ENCODE data around the gene NAMPT.

The NAMPT gene

DNA sequence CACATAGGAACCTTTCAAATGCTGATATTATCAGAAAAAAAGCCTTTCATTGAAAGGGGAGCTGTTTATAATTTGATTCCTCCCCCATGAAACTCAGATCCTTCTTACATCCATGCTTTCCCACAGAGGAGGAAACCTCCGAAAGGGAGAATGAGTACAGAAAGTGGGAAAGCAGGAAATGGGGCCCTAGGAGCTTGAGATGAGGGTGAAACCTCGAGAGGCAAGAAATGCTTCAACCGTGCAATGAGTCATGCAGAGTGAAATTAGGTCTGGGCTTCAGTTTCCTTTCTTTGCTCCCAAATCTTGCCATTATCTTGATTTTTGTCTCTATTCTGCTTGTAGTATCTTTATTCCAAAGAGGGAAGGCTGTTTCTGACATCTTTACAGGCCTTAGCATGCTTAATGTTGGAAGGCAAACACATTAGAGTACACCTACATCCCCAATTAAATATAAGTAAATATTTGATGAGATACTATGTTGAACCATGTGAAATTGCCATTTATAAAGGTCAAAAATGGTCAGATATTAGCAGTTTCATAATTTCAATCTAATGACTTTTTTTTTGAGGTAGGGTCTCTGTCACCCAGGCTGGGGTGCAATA, 79.1 kb downstream of the NAMPT start:
- no peaks in the 10 kb centered on the region for H3K9me3 ChIP-seq
- H3K4me1 ChIP-seq = peaks cover 0 to 19% (median 0%) of the 10 kb centered on the region in 4 donors
- DNase-seq = no peak
- no peak overlapping the region for H3K4me3 ChIP-seq
- no peaks in the 10 kb centered on the region for H3K36me3 ChIP-seq
- TF ChIP-seq, protein P1, sequence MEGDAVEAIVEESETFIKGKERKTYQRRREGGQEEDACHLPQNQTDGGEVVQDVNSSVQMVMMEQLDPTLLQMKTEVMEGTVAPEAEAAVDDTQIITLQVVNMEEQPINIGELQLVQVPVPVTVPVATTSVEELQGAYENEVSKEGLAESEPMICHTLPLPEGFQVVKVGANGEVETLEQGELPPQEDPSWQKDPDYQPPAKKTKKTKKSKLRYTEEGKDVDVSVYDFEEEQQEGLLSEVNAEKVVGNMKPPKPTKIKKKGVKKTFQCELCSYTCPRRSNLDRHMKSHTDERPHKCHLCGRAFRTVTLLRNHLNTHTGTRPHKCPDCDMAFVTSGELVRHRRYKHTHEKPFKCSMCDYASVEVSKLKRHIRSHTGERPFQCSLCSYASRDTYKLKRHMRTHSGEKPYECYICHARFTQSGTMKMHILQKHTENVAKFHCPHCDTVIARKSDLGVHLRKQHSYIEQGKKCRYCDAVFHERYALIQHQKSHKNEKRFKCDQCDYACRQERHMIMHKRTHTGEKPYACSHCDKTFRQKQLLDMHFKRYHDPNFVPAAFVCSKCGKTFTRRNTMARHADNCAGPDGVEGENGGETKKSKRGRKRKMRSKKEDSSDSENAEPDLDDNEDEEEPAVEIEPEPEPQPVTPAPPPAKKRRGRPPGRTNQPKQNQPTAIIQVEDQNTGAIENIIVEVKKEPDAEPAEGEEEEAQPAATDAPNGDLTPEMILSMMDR (IDR thresholded peaks at IDR 0.05) = no peak
- H3K27ac ChIP-seq = no peak overlapping the region
- H3K27me3 ChIP-seq = no peaks in the 10 kb centered on the region
- intact Hi-C loops (cut with DNase I; ENCODE audit: low total_unique reads) = no loop called here

DNA sequence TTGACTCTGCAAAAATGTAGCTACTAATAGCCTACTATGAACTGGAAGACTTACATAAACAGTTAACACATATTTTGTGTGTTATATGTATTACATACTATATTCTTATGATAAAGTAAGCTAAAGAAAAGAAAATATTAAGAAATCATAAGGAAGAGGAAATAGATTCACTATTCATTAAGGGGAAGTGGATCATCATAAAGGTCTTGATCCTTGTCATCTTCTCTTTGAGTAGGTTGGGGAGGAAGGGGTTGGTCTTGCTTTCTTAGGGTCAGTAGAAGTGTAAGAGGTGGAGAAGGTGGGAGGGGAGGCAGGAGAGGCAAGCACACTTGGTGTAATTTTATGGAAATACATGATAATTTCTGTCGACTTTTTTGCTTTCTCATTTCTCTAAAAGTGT, 81.3 kb downstream of the NAMPT start:
- TF ChIP-seq, protein P1 (IDR thresholded peaks at IDR 0.05) = no peak
- H3K27me3 ChIP-seq = no peaks in the 10 kb centered on the region
- no peak for DNase-seq
- no peak overlapping the region for H3K27ac ChIP-seq
- no peaks in the 10 kb centered on the region for H3K36me3 ChIP-seq
- H3K4me1 ChIP-seq = peaks cover 0 to 39% (median 7%) of the 10 kb centered on the region in 4 donors
- no peak overlapping the region for H3K4me3 ChIP-seq
- H3K9me3 ChIP-seq = no peaks in the 10 kb centered on the region
- intact Hi-C loops (cut with DNase I; ENCODE audit: low total_unique reads) = no loop called here

DNA sequence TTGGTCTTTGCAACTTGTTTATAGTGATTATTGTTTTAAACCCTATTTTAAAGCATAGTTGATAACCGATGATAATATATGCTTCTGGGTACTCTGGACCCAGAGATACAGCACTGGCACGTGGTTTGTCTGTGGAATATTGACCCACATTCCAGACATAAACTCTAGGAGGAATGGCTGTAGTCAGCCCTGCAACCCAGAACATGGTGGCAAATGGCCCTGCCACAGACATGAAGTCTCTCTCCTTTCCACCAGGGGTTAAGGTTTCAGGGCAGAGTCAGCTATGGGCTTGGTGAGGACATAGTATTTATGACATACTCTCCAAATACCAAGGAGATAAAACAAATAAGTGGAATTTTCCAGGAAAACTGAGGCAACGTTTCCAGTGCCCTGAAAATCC, 83.6 kb downstream of the NAMPT start:
- H3K27me3 ChIP-seq = no peaks in the 10 kb centered on the region
- H3K4me3 ChIP-seq = no peak overlapping the region
- TF ChIP-seq, protein P1 (IDR thresholded peaks at IDR 0.05) = no peak
- no peak for DNase-seq
- H3K27ac ChIP-seq = peak overlapping the region in 1 of 2 donors; percentile 41
- no peaks in the 10 kb centered on the region for H3K36me3 ChIP-seq
- no peaks in the 10 kb centered on the region for H3K9me3 ChIP-seq
- H3K4me1 ChIP-seq = peaks cover 0 to 57% (median 13%) of the 10 kb centered on the region in 4 donors
- intact Hi-C loops (cut with DNase I; ENCODE audit: low total_unique reads) = no loop called here

DNA sequence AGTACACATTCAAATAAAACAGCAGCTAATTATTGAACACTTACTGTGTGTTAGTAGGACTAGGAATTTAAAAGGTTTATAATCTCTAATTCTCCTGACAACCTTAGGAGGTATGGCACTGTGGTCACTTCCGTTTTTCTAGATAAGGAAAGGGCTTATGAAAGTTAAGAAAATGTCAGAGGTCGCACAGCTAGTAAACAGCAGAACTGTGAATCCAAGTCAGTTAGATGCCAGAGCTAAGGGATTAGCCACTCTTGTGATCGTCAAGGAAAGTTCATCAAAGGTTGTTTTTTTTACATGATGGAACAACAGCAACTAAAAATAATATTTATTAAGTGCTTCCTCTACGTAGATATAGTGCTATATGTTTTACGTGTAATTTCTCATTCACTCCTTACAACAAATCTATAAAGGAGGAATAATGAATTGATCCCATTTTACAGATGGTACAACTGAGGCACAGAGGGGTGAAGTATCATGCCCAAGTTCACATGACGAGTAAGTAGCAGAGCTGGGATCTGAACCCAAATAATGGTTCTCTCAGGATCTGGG, 84.9 kb downstream of the NAMPT start:
- Histone ChIP-seq H3K4me1 (peaks cover 0 to 52% (median 13%) of the 10 kb centered on the region in 4 donors), H3K9me3 (no peaks in the 10 kb centered on the region), H3K36me3 (no peaks in the 10 kb centered on the region), H3K27me3 (no peaks in the 10 kb centered on the region), H3K27ac (peak overlapping the region; percentile 74 to 77), H3K4me3 (no peak overlapping the region)
- intact Hi-C loops (cut with DNase I; ENCODE audit: low total_unique reads) = loop anchor here (10.0 kb wide), 1 partner anchor 465 kb away; the partner anchor contains the start of gene CCDC71L
- DNase-seq = no peak
- TF ChIP-seq, protein P1 (IDR thresholded peaks at IDR 0.05) = no peak

DNA sequence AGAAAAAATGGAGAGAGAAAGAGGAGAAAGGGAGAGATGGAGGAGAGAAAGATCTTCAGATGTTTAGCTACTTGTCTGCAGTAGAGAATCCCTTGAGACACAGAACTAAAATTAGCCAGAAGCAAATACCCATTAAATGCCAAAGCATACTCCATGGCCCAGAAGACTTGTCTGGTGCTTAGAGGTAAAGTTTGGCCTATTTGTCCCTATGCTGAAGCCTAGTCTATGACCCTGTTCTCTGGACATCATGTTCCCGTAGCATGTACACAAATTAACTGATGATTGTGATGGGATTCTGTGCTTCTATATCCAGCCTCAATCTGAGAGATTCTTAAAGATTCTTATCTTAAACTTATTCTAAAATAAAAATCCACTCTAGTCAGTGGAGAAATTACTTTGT, 85.8 kb downstream of the NAMPT start:
- Histone ChIP-seq H3K9me3 (no peaks in the 10 kb centered on the region), H3K27ac (peak overlapping the region; percentile 74 to 77)

More for the DNA sequence above, 85.8 kb downstream of the NAMPT start:
- Histone ChIP-seq H3K27me3 (no peaks in the 10 kb centered on the region), H3K4me3 (no peak overlapping the region), H3K36me3 (no peaks in the 10 kb centered on the region), H3K4me1 (peaks cover 0 to 52% (median 13%) of the 10 kb centered on the region in 4 donors)
- intact Hi-C loops (cut with DNase I; ENCODE audit: low total_unique reads) = loop anchor here (10.0 kb wide), 1 partner anchor 466 kb away; the partner anchor contains the start of gene CCDC71L
- no peak for DNase-seq
- TF ChIP-seq, protein P1 (IDR thresholded peaks at IDR 0.05) = no peak

Data from tibial artery (tissue), 4 donors.